ENCODE results near the gene SEC14L2. TPM values are rescaled to one million over a fixed set of nuclear protein-coding genes. Genes with fewer than 3 reads are reported as not detected.
A peak's percentile ranks its signal among the peaks of the same experiment; 100 is the strongest.

SEC14L2 gene
- total RNA-seq, 4 donors from 2014 or later = 10.0 to 29.1 (median 12.4) TPM

- no peak for TF ChIP-seq EP300 (IDR thresholded peaks at IDR 0.05)
- no peak for TF ChIP-seq POLR2A (IDR thresholded peaks at IDR 0.05)
- TF ChIP-seq CTCF (IDR thresholded peaks at IDR 0.05) = no peak
- DNase-seq (ENCODE audit: low spot score in 2 of 2) = no peak
- Histone ChIP-seq H3K4me1 (no peaks in the 10 kb centered on the region), H3K9me3 (no peaks in the 10 kb centered on the region), H3K36me3 (no peaks in the 10 kb centered on the region), H3K4me3 (no peak overlapping the region), H3K27me3 (peaks cover 0 to 3% of the 10 kb centered on the region in 2 donors), H3K27ac (peak overlapping the region in 2 of 4 donors; percentile 15 to 45)
- WGBS, 2 donors = 91 to 92% methylated on average over 2 of the region's 2 CpGs
These were observed 39.4 kb downstream of the SEC14L2 start for GRCh38 chr22:30436196-30436595.

GRCh38 chr22:30438559-30438958 lies 41.7 kb downstream of the SEC14L2 start:
- Histone ChIP-seq H3K9me3 (no peaks in the 10 kb centered on the region), H3K4me3 (no peak overlapping the region), H3K36me3 (no peaks in the 10 kb centered on the region), H3K27ac (no peak overlapping the region), H3K27me3 (peaks cover 0 to 3% of the 10 kb centered on the region in 2 donors), H3K4me1 (no peaks in the 10 kb centered on the region)
- no peak for DNase-seq (ENCODE audit: low spot score in 2 of 2)
- WGBS, 2 donors = 56 to 65% methylated on average over 3 of the region's 3 CpGs
- TF ChIP-seq CTCF (IDR thresholded peaks at IDR 0.05) = no peak
- no peak for TF ChIP-seq POLR2A (IDR thresholded peaks at IDR 0.05)

- peaks cover 0 to 3% of the 10 kb centered on the region in 2 donors for H3K27me3 ChIP-seq
- no peaks in the 10 kb centered on the region for H3K36me3 ChIP-seq
- TF ChIP-seq EP300 (IDR thresholded peaks at IDR 0.05) = no peak
- no peak for TF ChIP-seq POLR2A (IDR thresholded peaks at IDR 0.05)
- no peak for TF ChIP-seq CTCF (IDR thresholded peaks at IDR 0.05)
- no peaks in the 10 kb centered on the region for H3K4me1 ChIP-seq
- 83 to 89% methylated on average over 4 of the region's 4 CpGs for WGBS, 2 donors
- no peak overlapping the region for H3K27ac ChIP-seq
- H3K9me3 ChIP-seq = no peaks in the 10 kb centered on the region
- DNase-seq (ENCODE audit: low spot score in 2 of 2) = no peak
- no peak overlapping the region for H3K4me3 ChIP-seq
These were observed 42.4 kb downstream of the SEC14L2 start for GRCh38 chr22:30439226-30439625.

- WGBS, 2 donors = 86 to 87% methylated on average over 11 of the region's 11 CpGs
- H3K27me3 ChIP-seq = peaks cover 0 to 3% of the 10 kb centered on the region in 2 donors
These were observed 43.0 kb downstream of the SEC14L2 start for GRCh38 chr22:30439836-30440235.

GRCh38 chr22:30441088-30441487 lies 44.3 kb downstream of the SEC14L2 start:
- no peak overlapping the region for H3K27ac ChIP-seq

More at GRCh38 chr22:30439836-30440235, 43.0 kb downstream of the SEC14L2 start:
- no peak for DNase-seq (ENCODE audit: low spot score in 2 of 2)
- Histone ChIP-seq H3K4me3 (no peak overlapping the region), H3K4me1 (no peaks in the 10 kb centered on the region), H3K27ac (no peak overlapping the region), H3K9me3 (no peaks in the 10 kb centered on the region), H3K36me3 (no peaks in the 10 kb centered on the region)
- no peak for TF ChIP-seq POLR2A (IDR thresholded peaks at IDR 0.05)
- TF ChIP-seq EP300 (IDR thresholded peaks at IDR 0.05) = no peak
- no peak for TF ChIP-seq CTCF (IDR thresholded peaks at IDR 0.05)

More at GRCh38 chr22:30441088-30441487, 44.3 kb downstream of the SEC14L2 start:
- 67 to 74% methylated on average over 9 of the region's 9 CpGs for whole genome bisulfite sequencing, 2 donors
- peaks cover 0 to 9% (median 0%) of the 10 kb centered on the region in 4 donors for H3K4me1 ChIP-seq
- no peak for DNase-seq (ENCODE audit: low spot score in 2 of 2)
- H3K4me3 ChIP-seq = no peak overlapping the region
- no peak for TF ChIP-seq CTCF (IDR thresholded peaks at IDR 0.05)
- TF ChIP-seq EP300 (IDR thresholded peaks at IDR 0.05) = no peak
- TF ChIP-seq POLR2A (IDR thresholded peaks at IDR 0.05) = no peak
- H3K36me3 ChIP-seq = no peaks in the 10 kb centered on the region
- H3K27me3 ChIP-seq = peaks cover 0 to 3% of the 10 kb centered on the region in 2 donors
- no peaks in the 10 kb centered on the region for H3K9me3 ChIP-seq

Data from tibial nerve (tissue), 4 donors.